Activated naive CD4-positive, alpha-beta T cell treated with anti-CD3 and anti-CD28 coated beads, Interleukin-2, amount 50 U/mL, for 24 hours (primary cell): ENCODE measurements around the gene PRPS2.

ENCODE experiments used
- H3K27ac Mint-ChIP-seq: one replicate; pipeline ENCODE4 v1.8.0; 2021; ENCODE audit warnings: mild to moderate bottlenecking, mixed read lengths
- H3K27me3 Mint-ChIP-seq: one replicate; pipeline ENCODE4 v1.8.0; 2021; ENCODE audit warnings: mixed read lengths
- H3K36me3 Mint-ChIP-seq: one replicate; pipeline ENCODE4 v1.8.0; 2021; ENCODE audit warnings: mixed read lengths
- H3K4me1 Mint-ChIP-seq: one replicate; pipeline ENCODE4 v1.8.0; 2021; ENCODE audit warnings: mixed read lengths
- H3K4me3 Mint-ChIP-seq: one replicate; pipeline ENCODE4 v1.8.0; 2021; ENCODE audit warnings: mild to moderate bottlenecking, mixed read lengths
- H3K9me3 Mint-ChIP-seq: one replicate; pipeline ENCODE4 v1.8.0; 2021; ENCODE audit warnings: mixed read lengths

PRPS2 gene

DNA sequence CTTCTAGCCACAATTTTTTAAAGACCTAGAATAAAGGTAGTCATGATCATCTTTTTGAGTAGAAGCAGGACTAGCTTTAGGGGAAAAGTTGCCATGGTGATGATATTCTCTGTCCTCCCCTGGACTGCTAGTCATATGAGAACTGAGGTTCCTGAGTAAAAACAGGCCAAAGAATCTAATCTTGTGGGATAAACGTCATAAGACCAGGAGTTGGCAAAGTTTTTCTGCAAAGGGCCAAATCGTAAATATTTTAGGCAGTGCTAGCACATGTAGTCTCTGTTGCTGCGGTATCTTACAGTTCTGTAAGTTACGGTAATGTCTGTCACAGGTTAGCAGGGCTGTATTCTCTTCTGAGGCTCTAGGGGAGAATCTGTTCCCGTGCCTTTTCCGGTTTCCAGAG lies 3.4 kb downstream of the PRPS2 start:
- H3K36me3 Mint-ChIP-seq, result peaks cover 9% of the 10 kb centered on the region
- H3K9me3 Mint-ChIP-seq, result no peaks in the 10 kb centered on the region
- peaks cover 39% of the 10 kb centered on the region for H3K4me1 Mint-ChIP-seq
- H3K27ac Mint-ChIP-seq, result no peak overlapping the region
- no peaks in the 10 kb centered on the region for H3K27me3 Mint-ChIP-seq
- peak overlapping the region; percentile 23 for H3K4me3 Mint-ChIP-seq

DNA sequence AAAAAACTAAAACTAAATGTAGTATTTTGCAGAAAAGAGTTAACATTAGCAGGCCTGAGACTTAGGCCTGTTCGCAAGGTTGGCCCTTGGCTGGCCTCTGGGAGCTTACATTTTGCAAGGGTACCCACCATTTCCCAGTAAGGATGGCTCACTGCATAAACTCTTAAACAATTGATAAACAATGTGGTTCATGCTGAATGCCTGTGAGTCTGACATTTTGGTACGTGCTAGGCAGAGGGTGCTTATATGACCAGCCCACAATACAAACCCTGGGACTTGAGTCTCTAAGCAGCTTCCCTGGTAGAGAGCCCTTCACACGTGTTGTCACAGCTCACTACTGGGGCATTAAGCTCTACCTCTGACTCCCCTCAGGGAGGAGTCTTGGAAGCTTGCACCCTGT lies 7.4 kb downstream of the PRPS2 start:
- H3K27ac Mint-ChIP-seq, result no peak overlapping the region
- peaks cover 39% of the 10 kb centered on the region for H3K4me1 Mint-ChIP-seq
- H3K4me3 Mint-ChIP-seq, result no peak overlapping the region
- H3K27me3 Mint-ChIP-seq, result no peaks in the 10 kb centered on the region
- peaks cover 15% of the 10 kb centered on the region for H3K36me3 Mint-ChIP-seq
- no peaks in the 10 kb centered on the region for H3K9me3 Mint-ChIP-seq

DNA sequence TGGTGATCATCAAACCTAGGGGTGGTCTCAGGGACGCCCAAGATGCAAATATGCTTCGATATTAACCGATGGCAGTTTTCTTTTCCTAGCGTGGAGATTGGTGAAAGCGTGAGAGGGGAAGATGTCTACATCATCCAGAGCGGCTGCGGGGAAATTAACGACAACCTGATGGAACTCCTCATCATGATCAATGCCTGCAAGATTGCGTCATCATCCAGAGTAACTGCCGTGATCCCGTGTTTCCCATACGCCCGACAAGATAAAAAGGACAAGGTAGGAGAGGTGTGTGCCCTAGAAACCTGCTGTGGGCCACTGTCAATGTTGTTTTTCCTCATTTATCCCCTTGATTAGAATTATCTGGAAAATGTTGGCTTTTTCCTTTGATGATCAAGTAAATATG lies 7.9 kb downstream of the PRPS2 start:
- H3K36me3 Mint-ChIP-seq, result peaks cover 11% of the 10 kb centered on the region

DNA sequence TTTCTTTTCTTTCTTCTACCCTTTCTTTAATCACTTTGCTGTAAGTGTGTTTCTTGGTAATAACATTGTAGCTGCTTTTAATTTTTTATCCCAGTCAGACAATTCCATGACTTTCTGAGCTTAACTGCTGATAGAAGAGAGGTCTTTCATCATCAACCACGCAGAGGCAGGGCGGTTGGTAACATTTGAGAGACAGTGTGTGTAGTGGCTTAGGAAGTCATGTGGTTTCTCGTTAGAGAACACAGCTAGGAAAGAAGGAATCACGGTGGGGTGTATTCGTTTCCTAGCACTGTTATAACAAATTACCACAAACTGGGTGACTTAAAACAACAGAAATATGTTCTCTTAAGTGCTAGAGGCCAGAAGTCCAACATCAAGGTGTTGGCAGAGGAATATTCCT lies 11.5 kb downstream of the PRPS2 start:
- H3K9me3 Mint-ChIP-seq, result no peaks in the 10 kb centered on the region

More for the DNA sequence above, 7.9 kb downstream of the PRPS2 start:
- no peaks in the 10 kb centered on the region for H3K27me3 Mint-ChIP-seq
- H3K9me3 Mint-ChIP-seq, result no peaks in the 10 kb centered on the region
- no peak overlapping the region for H3K27ac Mint-ChIP-seq
- H3K4me3 Mint-ChIP-seq, result no peak overlapping the region
- H3K4me1 Mint-ChIP-seq, result peaks cover 39% of the 10 kb centered on the region

DNA sequence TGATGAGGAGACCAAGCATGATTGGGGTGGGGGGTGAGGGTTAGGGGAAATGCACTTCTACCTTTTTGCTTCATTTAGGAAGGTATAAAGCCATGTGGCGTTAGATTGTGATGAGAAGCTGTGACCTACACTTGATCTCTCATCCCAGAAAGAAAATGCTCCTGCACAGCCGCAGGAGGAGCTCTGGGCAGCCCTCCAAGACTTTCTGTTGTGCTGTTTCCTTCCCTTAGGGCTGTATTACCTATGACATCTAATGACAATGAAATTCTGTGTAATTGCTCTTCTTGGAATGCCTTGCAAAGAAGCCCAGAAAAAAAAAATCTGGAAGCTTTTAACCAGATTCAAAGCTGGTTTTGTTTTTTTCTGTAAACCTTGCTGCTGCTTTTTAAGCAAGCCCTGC lies 13.4 kb downstream of the PRPS2 start:
- H3K27ac Mint-ChIP-seq, result no peak overlapping the region
- H3K27me3 Mint-ChIP-seq, result no peaks in the 10 kb centered on the region
- H3K36me3 Mint-ChIP-seq, result peaks cover 14% of the 10 kb centered on the region
- H3K9me3 Mint-ChIP-seq, result no peaks in the 10 kb centered on the region
- peaks cover 28% of the 10 kb centered on the region for H3K4me1 Mint-ChIP-seq
- no peak overlapping the region for H3K4me3 Mint-ChIP-seq

More for the DNA sequence above, 11.5 kb downstream of the PRPS2 start:
- peak overlapping the region; percentile 82 for H3K27ac Mint-ChIP-seq
- H3K4me1 Mint-ChIP-seq, result peaks cover 31% of the 10 kb centered on the region
- H3K27me3 Mint-ChIP-seq, result no peaks in the 10 kb centered on the region
- H3K36me3 Mint-ChIP-seq, result peaks cover 14% of the 10 kb centered on the region
- H3K4me3 Mint-ChIP-seq, result no peak overlapping the region

DNA sequence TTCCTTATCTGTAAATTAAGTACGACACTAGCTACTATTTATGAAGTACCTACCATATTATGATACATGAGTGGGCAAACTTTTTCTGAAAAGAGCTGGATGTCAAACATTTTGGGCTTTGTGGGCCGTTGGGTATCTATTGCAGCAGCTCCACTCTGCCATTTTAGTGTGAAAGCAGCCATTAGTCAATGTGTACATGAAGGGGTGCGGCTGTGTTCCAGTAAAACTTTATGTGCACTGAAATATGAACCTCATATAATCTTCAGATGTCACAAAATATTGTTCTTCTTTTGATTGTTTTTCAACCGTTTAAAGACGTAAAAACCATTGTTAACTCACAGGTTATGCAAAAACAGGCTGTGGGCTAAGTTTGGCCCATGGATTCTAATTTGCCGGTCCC lies 14.1 kb downstream of the PRPS2 start:
- Mint-ChIP-seq H3K9me3 (no peaks in the 10 kb centered on the region), H3K4me1 (peaks cover 28% of the 10 kb centered on the region), H3K27ac (no peak overlapping the region), H3K27me3 (no peaks in the 10 kb centered on the region), H3K4me3 (no peak overlapping the region), H3K36me3 (peaks cover 14% of the 10 kb centered on the region)

DNA sequence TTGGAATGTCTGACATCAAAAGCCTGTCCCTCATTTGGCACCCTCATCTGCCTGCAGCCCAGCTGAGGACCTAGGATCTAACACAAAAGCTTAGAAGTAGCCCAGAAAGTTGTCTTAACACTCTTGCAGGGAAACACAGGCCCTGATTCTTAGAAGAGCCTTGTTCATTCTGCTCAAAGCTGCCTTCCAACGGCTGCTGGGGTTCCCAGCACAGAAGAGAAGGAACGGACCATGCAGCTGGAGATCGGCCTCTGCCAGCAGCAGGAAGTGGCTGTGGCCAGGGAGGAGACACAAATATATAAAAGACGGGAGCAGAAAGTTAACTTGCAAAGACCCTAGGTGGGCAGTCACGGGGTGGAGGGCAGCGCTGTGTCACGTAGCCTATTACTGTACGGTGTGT lies 20.4 kb downstream of the PRPS2 start:
- no peaks in the 10 kb centered on the region for H3K9me3 Mint-ChIP-seq
- H3K36me3 Mint-ChIP-seq, result peaks cover 5% of the 10 kb centered on the region
- H3K27ac Mint-ChIP-seq, result no peak overlapping the region
- H3K4me1 Mint-ChIP-seq, result peaks cover 8% of the 10 kb centered on the region
- no peak overlapping the region for H3K4me3 Mint-ChIP-seq
- no peaks in the 10 kb centered on the region for H3K27me3 Mint-ChIP-seq

DNA sequence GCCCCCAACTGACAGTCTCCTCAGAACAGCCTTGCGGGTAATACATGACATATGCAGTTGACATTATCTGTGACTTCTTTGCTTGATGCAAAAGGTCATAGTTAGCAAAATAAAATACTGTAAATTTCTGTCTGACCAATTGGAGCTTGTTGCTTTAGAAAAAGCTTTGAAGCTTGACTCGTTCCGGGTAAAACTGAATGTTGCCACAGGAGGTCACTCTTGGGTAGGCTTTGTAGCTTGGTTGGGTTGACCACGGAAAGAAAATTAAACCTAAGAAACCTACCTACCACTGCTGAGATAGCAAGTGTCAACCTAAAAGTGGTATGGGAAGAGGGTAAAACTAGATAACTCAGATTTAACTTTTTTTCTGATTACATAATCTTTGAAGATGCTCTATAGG lies 23.2 kb downstream of the PRPS2 start:
- peaks cover 2% of the 10 kb centered on the region for H3K36me3 Mint-ChIP-seq
- H3K9me3 Mint-ChIP-seq, result no peaks in the 10 kb centered on the region
- H3K4me3 Mint-ChIP-seq, result no peak overlapping the region
- H3K27ac Mint-ChIP-seq, result no peak overlapping the region
- no peaks in the 10 kb centered on the region for H3K27me3 Mint-ChIP-seq
- H3K4me1 Mint-ChIP-seq, result peaks cover 6% of the 10 kb centered on the region

DNA sequence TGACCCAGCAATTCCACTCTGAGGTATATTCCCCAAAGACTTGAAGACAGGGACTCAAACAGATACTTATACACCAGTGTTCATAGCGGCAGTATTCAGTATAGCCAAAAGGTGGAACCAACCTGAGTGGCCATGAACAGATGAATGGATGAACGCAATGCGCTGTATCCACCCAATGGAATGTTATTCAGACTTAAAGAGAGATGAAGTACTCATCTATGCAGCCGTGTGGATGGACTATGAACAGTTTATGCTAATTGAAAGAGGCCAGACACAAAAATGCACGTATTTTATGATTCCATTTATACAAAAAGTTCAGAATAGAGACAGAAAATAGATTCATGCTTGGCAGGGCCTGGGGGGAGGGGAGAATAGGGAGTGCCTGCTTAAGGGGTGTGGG lies 26.3 kb downstream of the PRPS2 start:
- no peaks in the 10 kb centered on the region for H3K9me3 Mint-ChIP-seq
- H3K36me3 Mint-ChIP-seq, result peaks cover 3% of the 10 kb centered on the region
- H3K4me3 Mint-ChIP-seq, result no peak overlapping the region
- H3K27me3 Mint-ChIP-seq, result no peaks in the 10 kb centered on the region
- H3K27ac Mint-ChIP-seq, result no peak overlapping the region
- peaks cover 6% of the 10 kb centered on the region for H3K4me1 Mint-ChIP-seq

DNA sequence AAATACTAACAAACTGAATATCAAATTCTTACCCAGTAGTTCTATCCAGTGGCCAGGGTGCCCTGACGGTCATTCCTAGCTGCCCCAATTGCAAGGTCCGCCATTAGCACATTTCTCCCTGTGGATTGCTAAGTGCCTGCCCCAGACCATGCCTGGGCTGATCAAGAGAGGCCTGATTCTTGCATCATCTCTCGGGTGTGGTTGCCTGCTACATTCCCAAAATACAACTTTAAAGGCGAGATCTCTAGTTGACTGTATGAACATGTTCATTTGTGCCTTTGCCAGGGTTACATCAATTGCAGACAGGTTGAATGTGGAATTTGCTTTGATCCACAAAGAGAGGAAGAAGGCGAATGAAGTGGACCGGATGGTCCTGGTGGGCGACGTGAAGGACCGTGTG lies 28.0 kb downstream of the PRPS2 start:
- H3K36me3 Mint-ChIP-seq, result peaks cover 4% of the 10 kb centered on the region
- H3K4me3 Mint-ChIP-seq, result no peak overlapping the region
- H3K27me3 Mint-ChIP-seq, result no peaks in the 10 kb centered on the region
- H3K4me1 Mint-ChIP-seq, result peaks cover 3% of the 10 kb centered on the region
- H3K9me3 Mint-ChIP-seq, result no peaks in the 10 kb centered on the region
- no peak overlapping the region for H3K27ac Mint-ChIP-seq

DNA sequence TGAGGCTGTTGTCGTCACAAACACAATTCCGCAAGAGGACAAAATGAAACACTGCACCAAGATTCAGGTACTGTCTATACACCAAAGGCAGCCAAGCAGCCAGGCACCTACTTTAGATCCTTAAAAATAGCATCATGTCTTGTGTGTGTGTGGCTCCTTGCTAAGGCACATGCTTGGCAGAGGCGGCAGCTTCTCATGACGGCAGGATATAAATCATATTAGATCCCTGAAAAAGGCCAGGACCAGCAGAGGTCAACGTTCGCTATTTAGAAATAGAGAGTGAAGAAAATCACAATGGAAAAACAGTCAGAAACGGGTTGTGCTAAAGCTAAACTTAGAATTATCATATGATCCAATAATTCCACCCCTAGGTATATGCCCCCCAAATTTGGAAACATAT lies 29.5 kb downstream of the PRPS2 start:
- no peak overlapping the region for H3K4me3 Mint-ChIP-seq
- no peaks in the 10 kb centered on the region for H3K9me3 Mint-ChIP-seq
- no peak overlapping the region for H3K27ac Mint-ChIP-seq
- no peaks in the 10 kb centered on the region for H3K4me1 Mint-ChIP-seq
- H3K36me3 Mint-ChIP-seq, result peaks cover 7% of the 10 kb centered on the region
- no peaks in the 10 kb centered on the region for H3K27me3 Mint-ChIP-seq

DNA sequence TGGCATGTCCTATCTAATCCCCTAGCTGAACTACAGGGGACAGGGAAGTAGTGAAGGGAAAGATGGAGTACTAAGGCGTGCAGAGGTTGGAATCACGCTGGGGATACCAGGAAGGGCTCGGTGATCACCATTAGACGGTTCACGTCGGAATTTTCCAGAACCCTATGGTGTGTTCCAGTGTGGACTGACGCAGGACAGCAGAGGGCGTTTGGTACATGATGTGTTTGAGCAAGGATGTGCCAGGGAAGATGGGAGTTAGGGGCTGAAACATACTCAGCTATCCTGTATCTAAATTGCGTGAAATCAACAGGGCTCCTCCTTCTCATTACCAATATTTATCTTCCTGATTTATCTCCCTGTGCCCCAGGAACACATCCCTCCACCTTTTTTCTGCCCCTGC lies 33.7 kb downstream of the PRPS2 start:
- Mint-ChIP-seq H3K9me3 (no peaks in the 10 kb centered on the region), H3K27ac (no peak overlapping the region), H3K4me1 (no peaks in the 10 kb centered on the region)

DNA sequence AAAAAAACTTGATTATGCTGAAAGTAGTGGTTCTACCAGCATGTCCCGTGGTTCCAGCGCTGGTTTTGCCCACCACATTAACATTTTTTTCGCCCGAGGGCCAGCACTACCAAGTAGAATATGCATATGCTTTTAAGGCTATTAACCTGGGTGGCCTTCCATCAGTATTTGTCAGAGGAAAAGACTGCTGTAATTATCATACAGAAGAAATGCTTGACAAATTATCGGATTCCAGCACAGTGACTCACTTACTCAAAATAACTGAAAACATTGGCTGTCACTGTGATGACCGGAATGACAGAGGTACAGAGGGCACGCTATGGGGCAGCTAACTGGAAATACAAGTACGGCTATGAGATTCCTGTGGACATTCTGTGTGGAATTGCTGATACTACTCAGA lies 34.6 kb downstream of the PRPS2 start:
- Mint-ChIP-seq H3K27me3 (no peaks in the 10 kb centered on the region), H3K4me3 (no peak overlapping the region), H3K4me1 (no peaks in the 10 kb centered on the region), H3K36me3 (peaks cover 5% of the 10 kb centered on the region), H3K27ac (no peak overlapping the region), H3K9me3 (no peaks in the 10 kb centered on the region)

More for the DNA sequence above, 33.7 kb downstream of the PRPS2 start:
- no peak overlapping the region for H3K4me3 Mint-ChIP-seq
- H3K27me3 Mint-ChIP-seq, result no peaks in the 10 kb centered on the region
- peaks cover 5% of the 10 kb centered on the region for H3K36me3 Mint-ChIP-seq

DNA sequence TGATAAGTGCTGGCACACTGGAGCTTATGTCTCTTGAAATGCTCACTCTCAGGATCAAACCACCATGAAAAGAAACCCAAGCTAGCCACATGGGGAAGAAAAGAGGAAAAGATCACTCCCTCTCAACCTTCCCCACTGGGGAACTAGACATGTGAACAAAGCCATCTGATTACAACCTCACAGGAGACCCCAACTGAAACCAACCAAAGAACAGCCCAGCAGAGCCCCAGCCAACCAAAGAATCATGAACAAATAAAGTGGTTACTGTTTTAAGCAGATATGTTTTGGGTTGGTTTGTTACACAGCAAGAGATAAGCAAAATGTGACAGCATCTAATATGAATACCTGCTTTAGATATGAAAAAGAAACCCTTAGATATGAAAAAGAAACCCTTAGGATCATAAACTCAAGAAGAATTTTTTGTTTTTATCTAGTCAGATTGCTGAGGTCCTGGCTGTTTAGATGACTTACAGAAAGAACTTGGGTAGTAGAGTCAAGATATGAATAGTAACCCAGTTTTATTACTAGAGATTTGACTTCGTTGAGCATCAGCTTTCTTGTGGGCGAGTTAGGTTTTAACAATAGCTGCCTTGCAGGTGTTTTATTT lies 52.0 kb downstream of the PRPS2 start:
- H3K27ac Mint-ChIP-seq, result peak overlapping the region; percentile 97
- peaks cover 16% of the 10 kb centered on the region for H3K4me1 Mint-ChIP-seq

DNA sequence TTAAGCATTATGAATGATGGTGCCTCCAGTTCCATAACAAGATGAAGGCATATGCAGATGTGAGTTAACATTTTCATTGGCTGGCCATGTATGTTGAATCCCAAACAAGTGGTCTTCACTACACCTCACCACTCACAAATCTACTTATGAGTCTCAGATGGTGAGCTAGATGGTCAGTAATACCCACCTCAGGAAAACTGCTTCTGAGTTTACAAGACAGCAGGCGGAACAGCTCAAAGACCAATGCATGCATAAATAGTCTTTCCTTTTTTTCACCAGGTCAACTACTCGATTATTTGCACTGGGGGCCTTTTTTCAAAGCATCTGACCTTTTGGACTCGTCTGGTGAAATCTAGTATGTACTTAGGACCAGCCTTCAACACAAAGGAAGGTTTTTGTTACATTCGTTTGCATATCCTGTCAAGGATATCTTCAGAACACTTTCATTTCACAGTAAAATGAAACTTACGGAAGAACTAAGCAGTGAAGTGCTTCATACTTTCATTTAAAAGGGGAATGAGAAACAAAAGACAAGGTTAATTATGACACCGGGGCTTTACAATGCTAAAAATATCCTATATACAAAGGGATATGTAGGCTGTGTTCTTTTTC lies 52.6 kb downstream of the PRPS2 start:
- Mint-ChIP-seq H3K9me3 (no peaks in the 10 kb centered on the region), H3K27ac (peak overlapping the region; percentile 97), H3K36me3 (no peaks in the 10 kb centered on the region), H3K4me3 (peak overlapping the region; percentile 76), H3K27me3 (no peaks in the 10 kb centered on the region), H3K4me1 (peaks cover 16% of the 10 kb centered on the region)

More for the DNA sequence above, 52.0 kb downstream of the PRPS2 start:
- Mint-ChIP-seq H3K27me3 (no peaks in the 10 kb centered on the region), H3K4me3 (peak overlapping the region; percentile 76), H3K9me3 (no peaks in the 10 kb centered on the region), H3K36me3 (no peaks in the 10 kb centered on the region)

DNA sequence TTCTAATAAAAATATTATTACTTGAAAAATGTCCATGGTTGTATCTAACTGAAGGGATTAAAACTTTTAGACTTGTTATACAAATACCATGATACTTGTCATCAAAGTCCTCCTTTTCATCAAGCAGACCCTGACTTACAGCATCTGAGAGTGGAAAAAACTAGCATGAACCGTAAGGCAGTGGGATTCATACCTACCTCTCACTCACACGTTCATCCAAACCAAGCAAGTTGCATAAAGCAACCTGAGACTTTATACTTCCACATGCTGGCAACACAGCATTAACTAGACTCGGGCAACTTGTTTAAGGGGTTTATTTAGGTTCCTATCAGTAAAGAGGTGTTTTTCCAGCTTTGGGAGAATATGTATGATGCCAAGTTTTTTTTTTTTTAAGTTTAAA lies 53.1 kb downstream of the PRPS2 start:
- H3K4me3 Mint-ChIP-seq, result peak overlapping the region; percentile 76
- H3K36me3 Mint-ChIP-seq, result no peaks in the 10 kb centered on the region
- H3K27me3 Mint-ChIP-seq, result no peaks in the 10 kb centered on the region
- H3K27ac Mint-ChIP-seq, result no peak overlapping the region
- H3K4me1 Mint-ChIP-seq, result peaks cover 16% of the 10 kb centered on the region
- no peaks in the 10 kb centered on the region for H3K9me3 Mint-ChIP-seq

DNA sequence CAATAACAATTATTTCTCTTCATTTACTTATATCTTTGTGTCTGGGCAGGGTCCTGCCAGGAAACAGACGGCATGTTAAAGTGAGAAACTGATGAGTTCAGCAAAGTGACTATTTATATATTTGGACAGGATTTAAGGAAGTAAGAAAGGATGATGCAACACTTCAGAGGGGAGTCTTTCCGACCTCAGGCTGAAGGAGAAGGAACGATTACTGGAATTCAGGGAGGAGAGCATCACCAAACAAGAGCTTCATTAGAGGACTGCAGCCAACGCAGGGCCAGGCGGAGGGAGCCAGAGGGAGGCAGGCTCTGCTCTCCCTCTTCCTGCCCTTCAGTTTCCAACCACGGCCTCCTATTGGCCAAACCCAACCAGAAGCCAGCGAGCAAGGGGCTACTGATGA lies 74.1 kb downstream of the PRPS2 start:
- no peak overlapping the region for H3K27ac Mint-ChIP-seq
- peaks cover 9% of the 10 kb centered on the region for H3K4me1 Mint-ChIP-seq
- H3K36me3 Mint-ChIP-seq, result no peaks in the 10 kb centered on the region
- no peaks in the 10 kb centered on the region for H3K27me3 Mint-ChIP-seq
- no peaks in the 10 kb centered on the region for H3K9me3 Mint-ChIP-seq
- H3K4me3 Mint-ChIP-seq, result no peak overlapping the region
